Mesenteric fat pad (tissue), 1 donor: Measurements from ENCODE around the gene HRH2. TPM values are rescaled to one million over a fixed set of nuclear protein-coding genes. Genes with fewer than 3 reads are reported as not detected.

Experiments used
- total RNA-seq: library from RNA; stranded (reverse); fragmentation: NEBNext Ultra II Directional; extraction: Animal tissue kit (Norgen Biotek cat#: 25700); gene quantifications from one replicate; pipeline ENCODE4 v1.2.1, GENCODE V29; 2021
- donor health status: DM: yes; HTN: yes; CAD: no.

HRH2 gene
- total RNA-seq, 1 donor from 2014 or later, result 12.5 TPM

Other genes with a start within 250 kb of the HRH2 start
- gene DRD1, start 213.9 kb upstream of the HRH2 start, total RNA-seq, result 1.1 TPM
- gene SFXN1, start 179.5 kb upstream of the HRH2 start, total RNA-seq, result 21.3 TPM
- not detected for gene CPLX2, start 213.5 kb downstream of the HRH2 start, total RNA-seq